Stimulated activated CD4-positive, alpha-beta T cell treated with anti-CD3 and anti-CD28 coated beads, Interleukin-1b, Interleukin-23, amount 100 ng/mL, for 1 hour (primary cell): ENCODE results near the gene FAM83E.

Experiments used
- DNase-seq, 2 donors: peaks; one replicate each; pipeline ENCODE4 v3.0.0-alpha.2; 2020; ENCODE audit warnings: low read depth in 2 of 2

FAM83E gene

GRCh38 chr19:48575931-48576622 is 38.8 kb downstream of the FAM83E start:
- no peak for DNase-seq

- DNase-seq: no peak
Observed at GRCh38 chr19:48573163-48573505, 41.7 kb downstream of the FAM83E start.

- no peak for DNase-seq
Observed at GRCh38 chr19:48571378-48572162, 43.3 kb downstream of the FAM83E start.

- DNase-seq: no peak
Observed at GRCh38 chr19:48569814-48570213, 45.1 kb downstream of the FAM83E start.

GRCh38 chr19:48568345-48568886 is 46.5 kb downstream of the FAM83E start:
- DNase-seq: no peak

GRCh38 chr19:48565090-48565489 is 49.8 kb downstream of the FAM83E start:
- DNase-seq: no peak
